OCI-LY1 (cell line): ENCODE data around the gene AGMO.

Experiments used
- EZH2 ChIP-seq: fragments of 200-600 bp; sonication (generic), shearing (Covaris generic); IDR thresholded peaks from 2 replicates; pipeline ENCODE4 v1.8.0; 2017; ENCODE audit warnings: borderline replicate concordance, mixed run types, mild to moderate bottlenecking, antibody characterized with exemption, low read length, moderate library complexity, mixed read lengths
- TF ChIP-seq, protein P1 (sequence below): fragments of 200-600 bp; sonication (generic), shearing (Covaris generic); IDR thresholded peaks from 2 replicates; pipeline ENCODE4 v1.5.1; 2017; ENCODE audit warnings: mild to moderate bottlenecking, antibody characterized with exemption, low read length, moderate library complexity, mixed read lengths

DNA sequence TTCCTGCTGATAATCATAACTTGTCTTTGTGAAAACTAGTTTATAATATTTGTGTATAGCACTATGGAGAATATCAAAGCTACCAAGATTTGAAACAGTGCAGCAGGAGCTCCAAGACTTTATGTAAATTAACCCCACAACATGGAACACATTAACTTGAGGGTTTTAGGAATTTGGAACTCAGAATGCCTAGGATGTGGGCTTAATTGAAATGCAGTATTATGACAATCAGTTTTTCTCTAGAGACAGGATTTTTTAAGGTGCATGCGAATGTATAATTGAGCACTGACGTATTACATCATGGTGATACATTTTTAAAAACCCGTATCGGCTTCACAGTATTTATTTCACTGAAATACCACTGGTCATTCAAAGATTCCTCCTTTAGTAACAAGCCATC, 346.2 kb downstream of the AGMO start:
- TF ChIP-seq, protein P1, sequence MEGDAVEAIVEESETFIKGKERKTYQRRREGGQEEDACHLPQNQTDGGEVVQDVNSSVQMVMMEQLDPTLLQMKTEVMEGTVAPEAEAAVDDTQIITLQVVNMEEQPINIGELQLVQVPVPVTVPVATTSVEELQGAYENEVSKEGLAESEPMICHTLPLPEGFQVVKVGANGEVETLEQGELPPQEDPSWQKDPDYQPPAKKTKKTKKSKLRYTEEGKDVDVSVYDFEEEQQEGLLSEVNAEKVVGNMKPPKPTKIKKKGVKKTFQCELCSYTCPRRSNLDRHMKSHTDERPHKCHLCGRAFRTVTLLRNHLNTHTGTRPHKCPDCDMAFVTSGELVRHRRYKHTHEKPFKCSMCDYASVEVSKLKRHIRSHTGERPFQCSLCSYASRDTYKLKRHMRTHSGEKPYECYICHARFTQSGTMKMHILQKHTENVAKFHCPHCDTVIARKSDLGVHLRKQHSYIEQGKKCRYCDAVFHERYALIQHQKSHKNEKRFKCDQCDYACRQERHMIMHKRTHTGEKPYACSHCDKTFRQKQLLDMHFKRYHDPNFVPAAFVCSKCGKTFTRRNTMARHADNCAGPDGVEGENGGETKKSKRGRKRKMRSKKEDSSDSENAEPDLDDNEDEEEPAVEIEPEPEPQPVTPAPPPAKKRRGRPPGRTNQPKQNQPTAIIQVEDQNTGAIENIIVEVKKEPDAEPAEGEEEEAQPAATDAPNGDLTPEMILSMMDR, result no peak
- TF ChIP-seq EZH2, result no peak
